ENCODE results near the gene HDAC4.

The HDAC4 gene

GRCh38 chr2:239004274-239005015 is 396.4 kb downstream of the HDAC4 start:
- no peaks in the 10 kb centered on the region for H3K9me3 ChIP-seq (ENCODE audit: control insufficient read depth, low read length)
- peaks cover 23% of the 10 kb centered on the region for H3K4me1 ChIP-seq (ENCODE audit: control insufficient read depth, insufficient read depth, low read length)
- H3K36me3 ChIP-seq (ENCODE audit: control insufficient read depth, insufficient read depth, low read length): no peaks in the 10 kb centered on the region
- no peak overlapping the region for H3K9ac ChIP-seq (ENCODE audit: low read length)
- no peak overlapping the region for H3K4me3 ChIP-seq (ENCODE audit: low read length)
- peaks cover 13% of the 10 kb centered on the region for H3K27me3 ChIP-seq (ENCODE audit: control insufficient read depth, insufficient read depth, low read length)

DNA sequence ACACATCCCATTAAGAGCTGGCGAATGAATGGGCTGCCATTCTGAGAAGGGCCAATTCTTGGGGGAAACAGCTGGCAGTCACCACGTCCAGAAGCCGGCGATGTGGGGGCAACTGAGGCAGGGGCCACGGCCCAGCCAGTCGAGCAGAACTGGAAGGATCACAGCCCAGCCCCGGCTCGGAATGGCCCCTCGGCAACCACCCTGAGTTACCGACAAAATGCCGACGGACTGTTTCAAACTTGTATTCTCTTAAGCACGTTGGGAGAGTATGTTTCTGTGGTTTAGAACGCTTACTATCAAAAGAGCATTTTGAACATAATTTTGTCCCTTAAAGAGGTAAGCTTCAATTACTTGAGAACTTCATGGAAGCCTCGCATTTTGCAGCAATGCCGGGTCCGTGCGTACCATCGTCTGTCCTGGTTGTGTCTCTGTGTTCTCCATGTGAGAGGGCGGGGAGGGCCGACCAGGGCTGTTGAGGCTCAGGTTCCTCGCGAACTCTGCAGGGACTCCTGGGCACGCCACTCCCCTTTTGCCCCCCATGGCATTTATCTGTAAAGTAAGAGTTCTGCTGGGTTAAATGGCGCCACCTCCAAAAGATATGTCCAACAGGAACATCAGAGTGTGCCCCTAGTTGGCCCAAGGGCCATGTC is 397.1 kb downstream of the HDAC4 start:
- Histone ChIP-seq H3K27me3 (ENCODE audit: control insufficient read depth, insufficient read depth, low read length) (peaks cover 9% of the 10 kb centered on the region), H3K36me3 (ENCODE audit: control insufficient read depth, insufficient read depth, low read length) (no peaks in the 10 kb centered on the region), H3K9me3 (ENCODE audit: control insufficient read depth, low read length) (no peaks in the 10 kb centered on the region), H3K4me3 (ENCODE audit: low read length) (no peak overlapping the region), H3K9ac (ENCODE audit: low read length) (no peak overlapping the region), H3K4me1 (ENCODE audit: control insufficient read depth, insufficient read depth, low read length) (peaks cover 23% of the 10 kb centered on the region)

DNA sequence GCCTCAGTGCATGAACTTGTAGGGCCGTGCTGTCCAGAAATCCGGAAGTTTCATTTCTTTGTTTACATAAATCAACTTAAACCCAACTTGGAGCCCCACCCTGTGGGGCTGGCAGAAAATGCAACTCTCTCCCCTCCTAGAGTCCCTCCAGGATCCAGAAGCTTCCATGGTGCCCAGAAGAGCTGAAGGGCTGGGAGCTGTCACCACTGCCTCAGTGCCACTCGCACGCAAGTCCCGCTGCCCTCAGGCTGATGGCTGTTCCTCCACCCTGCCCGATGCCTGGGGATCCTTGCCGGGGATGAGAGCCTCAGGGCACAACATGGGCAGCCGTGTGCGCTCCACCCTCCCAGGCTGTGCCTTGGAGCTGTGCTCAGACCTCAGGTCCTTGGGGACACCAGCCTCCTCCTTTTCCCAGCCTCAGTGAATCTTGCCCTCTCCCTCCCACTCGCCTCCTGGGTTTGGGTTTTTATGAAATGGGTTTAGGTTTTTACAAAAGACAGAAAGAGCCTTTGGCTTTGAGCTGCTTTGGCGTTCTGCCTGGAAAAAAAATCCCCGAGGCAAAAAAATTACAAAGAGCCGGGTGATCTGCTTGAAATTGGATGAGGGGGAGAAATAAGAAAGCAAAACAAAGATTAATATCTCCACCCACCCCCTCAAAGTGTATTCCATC is 397.7 kb downstream of the HDAC4 start:
- Histone ChIP-seq H3K9me3 (ENCODE audit: control insufficient read depth, low read length) (no peaks in the 10 kb centered on the region), H3K27me3 (ENCODE audit: control insufficient read depth, insufficient read depth, low read length) (peaks cover 9% of the 10 kb centered on the region), H3K4me1 (ENCODE audit: control insufficient read depth, insufficient read depth, low read length) (peaks cover 23% of the 10 kb centered on the region), H3K36me3 (ENCODE audit: control insufficient read depth, insufficient read depth, low read length) (no peaks in the 10 kb centered on the region), H3K4me3 (ENCODE audit: low read length) (no peak overlapping the region), H3K9ac (ENCODE audit: low read length) (no peak overlapping the region)

DNA sequence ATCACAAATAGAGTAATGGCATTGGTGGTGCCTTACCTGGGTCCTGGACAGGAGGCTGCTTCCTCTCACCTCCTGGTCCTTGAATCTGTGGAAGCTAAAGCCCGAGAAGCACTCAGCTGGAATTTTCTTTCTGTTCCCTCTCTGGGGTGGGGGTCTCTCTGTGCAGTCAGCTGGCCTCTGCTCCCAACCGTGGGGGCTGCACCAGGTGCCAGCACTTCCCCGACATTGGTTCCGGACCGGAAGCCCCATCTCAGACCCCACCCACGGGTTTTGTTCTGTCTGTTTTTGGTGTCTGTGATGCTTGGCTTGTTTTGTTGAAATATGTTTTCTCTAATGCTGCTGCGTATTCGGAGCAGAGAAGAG is 398.2 kb downstream of the HDAC4 start:
- peaks cover 23% of the 10 kb centered on the region for H3K4me1 ChIP-seq (ENCODE audit: control insufficient read depth, insufficient read depth, low read length)
- no peak overlapping the region for H3K4me3 ChIP-seq (ENCODE audit: low read length)
- H3K9me3 ChIP-seq (ENCODE audit: control insufficient read depth, low read length): no peaks in the 10 kb centered on the region
- H3K36me3 ChIP-seq (ENCODE audit: control insufficient read depth, insufficient read depth, low read length): no peaks in the 10 kb centered on the region
- peaks cover 9% of the 10 kb centered on the region for H3K27me3 ChIP-seq (ENCODE audit: control insufficient read depth, insufficient read depth, low read length)
- H3K9ac ChIP-seq (ENCODE audit: low read length): no peak overlapping the region

DNA sequence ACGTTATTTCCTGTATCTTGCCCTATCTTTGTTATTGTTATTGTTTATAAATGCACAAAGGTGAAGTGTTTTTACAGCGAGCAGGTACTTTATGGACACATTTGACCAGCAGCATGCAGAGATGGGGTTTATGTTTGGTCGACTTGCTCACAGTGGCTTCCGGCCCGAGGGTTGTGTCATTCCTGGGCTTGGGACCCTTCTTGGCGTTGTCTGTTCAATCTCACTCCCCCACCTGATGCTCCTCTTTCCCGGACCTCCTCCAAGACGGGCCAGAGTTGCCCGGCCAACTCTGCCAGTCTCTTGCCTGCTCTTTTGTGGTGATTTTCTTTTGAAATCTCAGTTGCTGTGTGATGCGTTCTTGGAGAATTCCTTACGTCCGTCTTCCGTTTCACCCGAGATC is 399.0 kb downstream of the HDAC4 start:
- Histone ChIP-seq H3K27me3 (ENCODE audit: control insufficient read depth, insufficient read depth, low read length) (peaks cover 8% of the 10 kb centered on the region), H3K9me3 (ENCODE audit: control insufficient read depth, low read length) (no peaks in the 10 kb centered on the region), H3K9ac (ENCODE audit: low read length) (no peak overlapping the region), H3K36me3 (ENCODE audit: control insufficient read depth, insufficient read depth, low read length) (no peaks in the 10 kb centered on the region), H3K4me3 (ENCODE audit: low read length) (no peak overlapping the region), H3K4me1 (ENCODE audit: control insufficient read depth, insufficient read depth, low read length) (peaks cover 15% of the 10 kb centered on the region)

DNA sequence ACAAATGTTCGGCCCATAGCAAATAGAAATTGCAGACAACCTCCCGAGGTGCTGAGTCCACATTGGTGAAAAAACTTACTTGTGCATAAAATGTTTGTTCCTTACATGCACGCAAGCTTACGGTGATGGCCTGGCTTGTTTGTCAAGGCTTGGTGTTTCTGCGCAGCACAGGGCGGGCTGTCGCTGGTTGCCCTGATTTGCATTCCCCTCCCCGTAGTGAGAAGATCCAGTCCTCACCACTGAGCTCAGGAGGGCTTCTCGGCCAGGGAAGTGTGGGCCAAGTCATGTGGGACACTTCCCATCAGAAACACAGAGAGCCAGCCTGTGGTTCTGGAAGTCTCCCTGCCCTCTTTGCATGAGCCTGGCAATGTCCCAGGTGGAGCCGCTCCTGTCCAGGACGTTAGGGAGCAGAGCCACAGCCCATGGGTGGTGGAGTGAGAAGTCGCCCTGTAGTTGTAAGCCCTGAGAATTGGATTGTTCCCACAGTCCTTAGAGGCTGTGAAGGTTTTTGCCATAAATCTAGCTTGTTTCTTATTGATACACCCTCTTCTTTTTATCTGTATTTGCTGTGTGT is 400.2 kb downstream of the HDAC4 start:
- Histone ChIP-seq H3K36me3 (ENCODE audit: control insufficient read depth, insufficient read depth, low read length) (no peaks in the 10 kb centered on the region), H3K9me3 (ENCODE audit: control insufficient read depth, low read length) (no peaks in the 10 kb centered on the region), H3K27me3 (ENCODE audit: control insufficient read depth, insufficient read depth, low read length) (peaks cover 3% of the 10 kb centered on the region), H3K4me1 (ENCODE audit: control insufficient read depth, insufficient read depth, low read length) (peaks cover 8% of the 10 kb centered on the region), H3K9ac (ENCODE audit: low read length) (no peak overlapping the region), H3K4me3 (ENCODE audit: low read length) (no peak overlapping the region)

DNA sequence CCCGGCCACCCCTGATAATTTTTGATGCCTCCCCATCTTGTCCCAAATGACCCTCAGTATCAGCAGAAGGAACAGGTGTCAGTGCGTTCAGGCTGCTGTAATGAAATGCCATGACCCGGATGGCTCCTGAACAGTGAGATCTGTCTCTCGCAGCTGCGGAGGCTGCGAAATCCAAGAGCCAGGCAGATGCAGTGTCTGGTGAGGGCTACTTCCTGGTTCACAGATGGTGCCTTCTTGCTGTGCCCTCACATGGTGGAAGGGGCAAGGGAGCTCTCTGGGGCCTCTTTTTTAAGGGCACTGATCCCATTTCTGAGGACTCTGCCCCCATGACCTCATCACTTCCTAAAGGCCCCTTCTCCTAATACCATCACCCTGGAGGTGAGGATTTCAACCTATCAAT is 400.7 kb downstream of the HDAC4 start:
- H3K9ac ChIP-seq (ENCODE audit: low read length): no peak overlapping the region
- H3K36me3 ChIP-seq (ENCODE audit: control insufficient read depth, insufficient read depth, low read length): no peaks in the 10 kb centered on the region
- H3K9me3 ChIP-seq (ENCODE audit: control insufficient read depth, low read length): no peaks in the 10 kb centered on the region
- peaks cover 3% of the 10 kb centered on the region for H3K27me3 ChIP-seq (ENCODE audit: control insufficient read depth, insufficient read depth, low read length)
- H3K4me1 ChIP-seq (ENCODE audit: control insufficient read depth, insufficient read depth, low read length): peaks cover 8% of the 10 kb centered on the region
- H3K4me3 ChIP-seq (ENCODE audit: low read length): no peak overlapping the region

- H3K9me3 ChIP-seq (ENCODE audit: control insufficient read depth, low read length): no peaks in the 10 kb centered on the region
- no peaks in the 10 kb centered on the region for H3K36me3 ChIP-seq (ENCODE audit: control insufficient read depth, insufficient read depth, low read length)
- peaks cover 3% of the 10 kb centered on the region for H3K27me3 ChIP-seq (ENCODE audit: control insufficient read depth, insufficient read depth, low read length)
- no peak overlapping the region for H3K9ac ChIP-seq (ENCODE audit: low read length)
- H3K4me1 ChIP-seq (ENCODE audit: control insufficient read depth, insufficient read depth, low read length): peaks cover 8% of the 10 kb centered on the region
- no peak overlapping the region for H3K4me3 ChIP-seq (ENCODE audit: low read length)
Measured at GRCh38 chr2:238999291-238999741, 401.5 kb downstream of the HDAC4 start.

DNA sequence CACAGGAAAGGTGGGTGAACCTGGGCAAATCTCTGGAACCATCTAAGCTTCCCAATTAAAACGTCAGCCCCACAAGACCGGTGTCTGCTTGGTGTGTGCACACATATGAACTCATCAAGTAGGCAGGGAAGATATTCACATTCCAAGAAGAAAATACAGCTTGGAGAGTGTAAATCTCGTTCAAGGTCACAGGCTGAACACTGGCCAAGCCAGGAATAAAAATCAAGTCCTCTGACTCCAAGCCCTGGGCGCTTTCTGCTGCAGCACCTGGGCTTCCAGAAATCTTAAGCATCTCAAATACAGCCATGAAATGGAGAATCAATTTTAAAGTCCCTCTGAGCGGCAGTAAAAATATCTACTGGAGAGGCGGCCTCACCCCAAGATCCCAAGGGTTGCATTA is 402.0 kb downstream of the HDAC4 start:
- Histone ChIP-seq H3K4me3 (ENCODE audit: low read length) (no peak overlapping the region), H3K27me3 (ENCODE audit: control insufficient read depth, insufficient read depth, low read length) (peaks cover 3% of the 10 kb centered on the region), H3K4me1 (ENCODE audit: control insufficient read depth, insufficient read depth, low read length) (peaks cover 8% of the 10 kb centered on the region), H3K36me3 (ENCODE audit: control insufficient read depth, insufficient read depth, low read length) (no peaks in the 10 kb centered on the region), H3K9me3 (ENCODE audit: control insufficient read depth, low read length) (no peaks in the 10 kb centered on the region), H3K9ac (ENCODE audit: low read length) (no peak overlapping the region)

All from mucosa of stomach (tissue), 1 donor.